Measurements from ENCODE around the gene SCUBE3. TPM values are rescaled to one million over a fixed set of nuclear protein-coding genes. Genes with fewer than 3 reads are reported as not detected.

Gene SCUBE3
- total RNA-seq, 2 experiments from 2014 or later, result not detected

GRCh38 chr6:35216851-35217811 is 3.4 kb downstream of the SCUBE3 start:
- Mint-ChIP-seq H3K9me3 (no peaks in the 10 kb centered on the region), H3K27me3 (peaks cover 58% of the 10 kb centered on the region), H3K4me1 (peaks cover 7% of the 10 kb centered on the region), H3K36me3 (ENCODE audit: low read depth) (no peaks in the 10 kb centered on the region), H3K27ac (no peak overlapping the region), H3K4me3 (no peak overlapping the region)
- no peak for DNase-seq
- CTCF ChIA-PET, result interaction anchor here (1.1 kb wide), 1 partner anchor 10 kb away, joined by 3 read pairs; no protein-coding TSS in a partner anchor
- POLR2A ChIA-PET, result interaction anchor here (1.2 kb wide), 1 partner anchor 14 kb away, joined by 3 read pairs; no protein-coding TSS in a partner anchor

GRCh38 chr6:35218021-35218420 is 4.3 kb downstream of the SCUBE3 start:
- ChIA-PET POLR2A (no interaction called here), CTCF (no interaction called here)
- Mint-ChIP-seq H3K27ac (no peak overlapping the region), H3K36me3 (ENCODE audit: low read depth) (no peaks in the 10 kb centered on the region), H3K27me3 (peaks cover 49% of the 10 kb centered on the region), H3K9me3 (no peaks in the 10 kb centered on the region), H3K4me3 (no peak overlapping the region), H3K4me1 (peaks cover 4% of the 10 kb centered on the region)
- DNase-seq, result no peak

- Mint-ChIP-seq H3K36me3 (ENCODE audit: low read depth) (no peaks in the 10 kb centered on the region), H3K27ac (no peak overlapping the region), H3K27me3 (peaks cover 45% of the 10 kb centered on the region), H3K4me3 (no peak overlapping the region), H3K4me1 (no peaks in the 10 kb centered on the region), H3K9me3 (no peaks in the 10 kb centered on the region)
- CTCF ChIA-PET, result interaction anchor here (1.7 kb wide), 1 partner anchor 10 kb away, joined by 4 read pairs; no protein-coding TSS in a partner anchor
- POLR2A ChIA-PET, result no interaction called here
- DNase-seq, result no peak
Measured at GRCh38 chr6:35218456-35218855, 4.7 kb downstream of the SCUBE3 start.

- DNase-seq, result no peak
- Mint-ChIP-seq H3K9me3 (no peaks in the 10 kb centered on the region), H3K27me3 (peaks cover 40% of the 10 kb centered on the region), H3K4me1 (no peaks in the 10 kb centered on the region), H3K36me3 (ENCODE audit: low read depth) (no peaks in the 10 kb centered on the region), H3K4me3 (no peak overlapping the region), H3K27ac (no peak overlapping the region)
- POLR2A ChIA-PET, result no interaction called here
- CTCF ChIA-PET, result interaction anchor here (0.9 to 1.8 kb wide), 6 partner anchors 9 to 20 kb away, joined by 3 to 9 read pairs (median 4); no protein-coding TSS in a partner anchor
Measured at GRCh38 chr6:35219683-35220326, 6.0 kb downstream of the SCUBE3 start.

- no peaks in the 10 kb centered on the region for H3K9me3 Mint-ChIP-seq
- DNase-seq, result no peak
- ChIA-PET CTCF (interaction anchor here (0.9 to 1.8 kb wide), 2 partner anchors 12 to 16 kb away, joined by 3 to 5 read pairs; no protein-coding TSS in a partner anchor), POLR2A (no interaction called here)
- no peak overlapping the region for H3K4me3 Mint-ChIP-seq
- H3K27ac Mint-ChIP-seq, result no peak overlapping the region
- peaks cover 31% of the 10 kb centered on the region for H3K27me3 Mint-ChIP-seq
- no peaks in the 10 kb centered on the region for H3K4me1 Mint-ChIP-seq
- H3K36me3 Mint-ChIP-seq (ENCODE audit: low read depth), result no peaks in the 10 kb centered on the region
Measured at GRCh38 chr6:35220711-35221110, 7.0 kb downstream of the SCUBE3 start.

GRCh38 chr6:35223396-35223795 is 9.6 kb downstream of the SCUBE3 start:
- ChIA-PET CTCF (interaction anchor here (0.8 kb wide), 1 partner anchor 17 kb away, joined by 3 read pairs; no protein-coding TSS in a partner anchor), POLR2A (no interaction called here)
- DNase-seq, result no peak
- no peaks in the 10 kb centered on the region for H3K36me3 Mint-ChIP-seq (ENCODE audit: low read depth)
- H3K27ac Mint-ChIP-seq, result no peak overlapping the region
- H3K4me1 Mint-ChIP-seq, result no peaks in the 10 kb centered on the region
- no peak overlapping the region for H3K4me3 Mint-ChIP-seq
- no peaks in the 10 kb centered on the region for H3K9me3 Mint-ChIP-seq
- H3K27me3 Mint-ChIP-seq, result peaks cover 10% of the 10 kb centered on the region

GRCh38 chr6:35224720-35225119 is 11.0 kb downstream of the SCUBE3 start:
- POLR2A ChIA-PET, result no interaction called here
- Mint-ChIP-seq H3K9me3 (no peaks in the 10 kb centered on the region), H3K4me1 (no peaks in the 10 kb centered on the region), H3K27me3 (peaks cover 7% of the 10 kb centered on the region), H3K4me3 (no peak overlapping the region), H3K36me3 (ENCODE audit: low read depth) (no peaks in the 10 kb centered on the region), H3K27ac (no peak overlapping the region)
- CTCF ChIA-PET, result interaction anchor here (1.8 kb wide), 1 partner anchor 17 kb away, joined by 5 read pairs; no protein-coding TSS in a partner anchor
- no peak for DNase-seq

GRCh38 chr6:35228481-35228880 is 14.7 kb downstream of the SCUBE3 start:
- DNase-seq, result no peak
- H3K27me3 Mint-ChIP-seq, result no peaks in the 10 kb centered on the region
- no peak overlapping the region for H3K27ac Mint-ChIP-seq
- CTCF ChIA-PET, result interaction anchor here (1.2 to 1.5 kb wide), 2 partner anchors 9 to 25 kb away, joined by 3 to 4 read pairs; no protein-coding TSS in a partner anchor
- H3K4me1 Mint-ChIP-seq, result no peaks in the 10 kb centered on the region
- no peaks in the 10 kb centered on the region for H3K36me3 Mint-ChIP-seq (ENCODE audit: low read depth)
- H3K9me3 Mint-ChIP-seq, result no peaks in the 10 kb centered on the region
- H3K4me3 Mint-ChIP-seq, result no peak overlapping the region
- POLR2A ChIA-PET, result no interaction called here

- Mint-ChIP-seq H3K36me3 (ENCODE audit: low read depth) (no peaks in the 10 kb centered on the region), H3K27ac (no peak overlapping the region), H3K9me3 (no peaks in the 10 kb centered on the region), H3K27me3 (no peaks in the 10 kb centered on the region), H3K4me3 (no peak overlapping the region), H3K4me1 (no peaks in the 10 kb centered on the region)
- DNase-seq, result no peak
- ChIA-PET POLR2A (no interaction called here), CTCF (interaction anchor here (0.8 to 3.6 kb wide), 4 partner anchors 11 to 89 kb away, joined by 3 to 21 read pairs (median 3); partner anchors contain the start of gene ZNF76)
Measured at GRCh38 chr6:35229304-35229703, 15.5 kb downstream of the SCUBE3 start.

- Mint-ChIP-seq H3K27me3 (no peaks in the 10 kb centered on the region), H3K9me3 (no peaks in the 10 kb centered on the region), H3K4me1 (no peaks in the 10 kb centered on the region), H3K36me3 (ENCODE audit: low read depth) (peaks cover 3% of the 10 kb centered on the region), H3K27ac (no peak overlapping the region), H3K4me3 (no peak overlapping the region)
- ChIA-PET CTCF (interaction anchor here (0.9 to 3.6 kb wide), 3 partner anchors 10 to 29 kb away, joined by 3 to 21 read pairs (median 3); partner anchors contain the start of gene ZNF76), POLR2A (no interaction called here)
- DNase-seq, result no peak
Measured at GRCh38 chr6:35230498-35230897, 16.7 kb downstream of the SCUBE3 start.

GRCh38 chr6:35230950-35231349 is 17.2 kb downstream of the SCUBE3 start:
- H3K9me3 Mint-ChIP-seq, result no peaks in the 10 kb centered on the region
- H3K36me3 Mint-ChIP-seq (ENCODE audit: low read depth), result peaks cover 3% of the 10 kb centered on the region
- H3K4me3 Mint-ChIP-seq, result no peak overlapping the region
- H3K27ac Mint-ChIP-seq, result no peak overlapping the region
- ChIA-PET CTCF (interaction anchor here (1.6 to 3.6 kb wide), 4 partner anchors 9 to 28 kb away, joined by 3 to 21 read pairs (median 4); partner anchors contain the start of gene ZNF76), POLR2A (interaction anchor here (1.1 kb wide), 1 partner anchor 15 kb away, joined by 3 read pairs; no protein-coding TSS in a partner anchor)
- DNase-seq, result no peak
- H3K27me3 Mint-ChIP-seq, result no peaks in the 10 kb centered on the region
- no peaks in the 10 kb centered on the region for H3K4me1 Mint-ChIP-seq

- no peaks in the 10 kb centered on the region for H3K27me3 Mint-ChIP-seq
- H3K4me3 Mint-ChIP-seq, result no peak overlapping the region
- H3K4me1 Mint-ChIP-seq, result no peaks in the 10 kb centered on the region
- CTCF ChIA-PET, result interaction anchor here (0.6 to 3.6 kb wide), 5 partner anchors 9 to 503 kb away, joined by 3 to 21 read pairs (median 5); no protein-coding TSS in a partner anchor
- H3K36me3 Mint-ChIP-seq (ENCODE audit: low read depth), result peaks cover 3% of the 10 kb centered on the region
- POLR2A ChIA-PET, result interaction anchor here (1.1 kb wide), 1 partner anchor 15 kb away, joined by 3 read pairs; no protein-coding TSS in a partner anchor
- H3K9me3 Mint-ChIP-seq, result no peaks in the 10 kb centered on the region
- no peak for DNase-seq
- H3K27ac Mint-ChIP-seq, result no peak overlapping the region
Measured at GRCh38 chr6:35231563-35231962, 17.8 kb downstream of the SCUBE3 start.
